T-helper 1 cell treated with Interleukin-12 subunit alpha and Interleukin-12 subunit beta and Interleukin-4 antibody, amounts not matched to agents 30 ng/mL and 1 ng/mL, for 36 hours (primary cell): ENCODE results near the gene RGS21. TPM values are rescaled to one million over a fixed set of nuclear protein-coding genes. Genes with fewer than 3 reads are reported as not detected.
"Not testable (repeated sequence)": the region's sequence is repeated elsewhere in the genome, so short reads cannot be mapped to it uniquely, and the experiment has no call there.

Experiments used
- intact Hi-C: fragments of 100-400 bp; cut with micrococcal nuclease; formaldehyde crosslinking; loops from one replicate; pipeline ENCODE4 v1.15.1; 2024
- total RNA-seq: library from RNA; stranded (reverse); gene quantifications from 2 replicates; pipeline ENCODE4 v1.2.3, GENCODE V29; 2022

RGS21 gene, protein sequence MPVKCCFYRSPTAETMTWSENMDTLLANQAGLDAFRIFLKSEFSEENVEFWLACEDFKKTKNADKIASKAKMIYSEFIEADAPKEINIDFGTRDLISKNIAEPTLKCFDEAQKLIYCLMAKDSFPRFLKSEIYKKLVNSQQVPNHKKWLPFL
- not detected in 2 replicates for total RNA-seq

DNA sequence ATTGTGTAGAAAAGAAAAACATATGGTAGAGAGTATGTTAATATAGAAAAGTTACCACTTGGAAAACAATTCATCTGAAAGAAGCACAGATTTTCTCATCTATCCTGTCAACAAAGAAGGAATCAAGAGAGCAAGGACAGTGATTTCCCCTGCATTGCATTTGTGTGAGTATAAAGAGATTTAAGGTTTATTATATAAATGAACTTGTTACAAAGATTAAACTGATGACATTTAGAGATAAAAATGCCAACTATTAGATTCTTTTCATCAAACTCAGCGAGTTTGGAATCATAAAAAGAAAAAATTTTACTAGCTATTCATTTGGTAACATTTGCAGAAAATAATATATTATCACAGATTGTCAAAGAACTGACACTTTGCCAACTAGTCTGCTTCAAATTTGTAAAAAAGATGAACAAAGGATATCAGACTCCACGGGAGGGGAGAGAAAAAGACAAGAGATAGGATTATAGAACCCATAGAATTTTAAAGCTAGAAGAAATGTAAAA, at the start of gene RGS21:
TSS of gene RGS21 (plus strand) at position 51 of the 509 bp plus-strand sequence. CDS start 26,045 bp downstream, outside the sequence.
- intact Hi-C loops = no loop called here

DNA sequence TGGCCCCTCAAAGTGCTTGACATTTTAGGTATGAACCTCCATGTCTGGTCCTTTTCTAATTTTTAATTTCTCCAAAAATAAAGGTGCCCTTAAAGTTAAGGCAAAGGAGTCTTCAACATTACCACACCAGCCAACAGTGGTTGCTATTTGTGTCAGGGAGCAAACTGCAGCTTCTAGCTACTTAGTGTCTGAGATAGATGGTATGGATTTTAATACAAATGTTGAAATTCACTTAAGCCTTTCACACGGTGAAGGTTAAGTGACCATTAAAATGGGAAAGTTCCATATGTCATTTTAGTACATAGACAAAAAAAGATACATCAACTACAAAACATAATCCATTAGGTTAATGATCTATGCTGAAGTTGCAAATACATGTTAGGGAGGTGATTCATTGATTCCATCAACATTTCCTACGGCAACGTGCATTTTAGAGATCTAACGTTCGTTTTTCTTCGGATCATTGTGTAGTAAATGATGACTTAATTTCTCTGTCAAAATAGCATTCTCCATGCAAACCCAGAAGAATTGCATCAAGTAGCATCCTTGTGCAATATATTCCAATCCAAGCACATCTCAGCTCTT, 48.2 kb upstream of the RGS21 start:
- intact Hi-C loops = no loop called here

DNA sequence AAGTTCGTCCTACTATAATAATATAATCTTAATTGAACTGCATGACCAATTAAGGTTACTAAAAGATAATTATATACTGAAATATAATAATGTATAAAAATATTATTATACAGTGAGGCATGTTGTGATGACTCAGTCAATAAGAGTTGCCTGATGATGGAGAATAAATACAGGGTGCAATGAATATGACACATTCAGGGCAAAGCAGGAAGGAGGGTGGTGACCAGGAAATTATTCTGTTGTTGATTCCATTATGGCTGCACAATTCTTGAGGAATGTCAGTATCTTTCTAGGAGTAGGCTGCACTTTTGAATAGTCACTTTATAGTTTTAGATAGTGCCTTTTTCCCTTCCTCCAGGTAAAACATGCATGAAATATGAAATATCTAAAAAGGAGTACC, 46.4 kb upstream of the RGS21 start:
- intact Hi-C loops = no loop called here

DNA sequence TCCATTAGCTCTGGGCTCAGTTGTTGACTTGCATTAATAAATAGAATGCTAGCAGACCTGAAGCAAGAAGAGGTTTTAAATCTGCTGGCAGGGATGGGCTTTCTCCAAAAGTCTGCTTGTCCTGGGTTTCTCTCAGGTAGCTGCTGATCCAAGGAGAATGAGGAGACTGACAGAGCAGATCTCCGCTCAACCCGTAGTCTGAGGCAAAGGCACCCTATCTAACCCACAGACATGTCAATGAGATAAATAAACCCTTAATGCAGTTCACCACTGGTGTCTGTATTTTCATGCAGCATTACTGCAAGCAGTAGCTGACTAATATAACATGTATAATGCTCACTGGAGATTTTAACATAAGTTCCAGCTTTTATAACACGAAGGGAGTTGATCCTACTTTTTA, 44.1 kb upstream of the RGS21 start:
- intact Hi-C loops = no loop called here

DNA sequence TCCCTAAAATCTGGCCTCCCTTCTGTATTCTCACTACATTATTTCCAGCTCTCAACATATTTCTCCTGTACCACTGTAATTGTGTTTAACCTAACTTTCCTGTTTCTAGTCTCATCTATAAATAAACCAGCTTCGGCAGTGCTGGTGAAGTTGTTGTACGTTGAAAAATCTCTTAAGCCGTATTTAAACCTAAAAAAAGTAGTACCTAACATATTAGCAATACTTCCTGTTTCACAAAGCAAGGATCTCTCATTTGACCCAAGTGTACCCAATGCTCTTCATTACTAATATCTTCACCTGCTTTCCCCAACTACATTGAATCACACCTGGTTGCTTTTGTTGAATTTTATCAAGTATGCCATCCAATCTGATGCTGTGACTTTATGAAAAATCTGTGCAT, 42.2 kb upstream of the RGS21 start:
- intact Hi-C loops = no loop called here

DNA sequence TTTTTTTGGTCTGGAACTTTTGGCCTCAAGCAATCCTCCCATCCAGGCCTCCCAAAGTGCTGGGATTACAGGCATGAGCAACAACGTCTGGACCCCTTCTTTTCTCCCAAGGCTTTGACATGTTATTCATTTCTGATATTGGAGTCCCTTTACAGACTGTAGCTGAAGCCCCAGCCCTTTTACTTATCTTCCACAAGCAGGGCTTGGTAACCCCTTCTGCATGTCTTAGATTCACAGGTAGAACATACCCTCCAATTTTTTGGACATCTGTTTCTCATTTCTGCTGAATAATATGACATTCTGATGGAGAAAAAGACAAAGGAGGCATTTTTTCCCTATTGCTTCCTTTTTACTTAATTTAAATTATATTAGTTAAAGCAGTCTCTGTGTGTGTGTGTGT, 39.2 kb upstream of the RGS21 start:
- intact Hi-C loops = no loop called here

DNA sequence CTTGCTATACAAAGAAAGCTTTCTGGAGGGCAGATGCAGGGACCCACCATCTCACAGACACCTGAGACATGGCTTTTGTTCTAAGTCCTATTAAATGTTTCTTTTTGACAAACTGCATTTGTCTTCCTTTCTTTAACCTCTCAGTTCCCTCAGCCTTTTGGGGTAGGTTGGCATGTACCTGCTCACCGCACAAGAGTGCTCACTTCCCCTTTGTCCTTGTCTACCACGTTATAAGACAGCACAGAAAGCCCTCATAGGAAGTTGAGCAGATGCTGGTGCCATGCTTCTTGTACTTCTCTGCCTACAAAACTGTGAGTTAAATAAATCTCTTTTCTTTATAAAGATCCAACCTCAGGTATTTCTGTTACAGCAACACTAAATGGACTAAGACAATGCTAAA, 31.9 kb upstream of the RGS21 start:
- intact Hi-C loops = no loop called here

DNA sequence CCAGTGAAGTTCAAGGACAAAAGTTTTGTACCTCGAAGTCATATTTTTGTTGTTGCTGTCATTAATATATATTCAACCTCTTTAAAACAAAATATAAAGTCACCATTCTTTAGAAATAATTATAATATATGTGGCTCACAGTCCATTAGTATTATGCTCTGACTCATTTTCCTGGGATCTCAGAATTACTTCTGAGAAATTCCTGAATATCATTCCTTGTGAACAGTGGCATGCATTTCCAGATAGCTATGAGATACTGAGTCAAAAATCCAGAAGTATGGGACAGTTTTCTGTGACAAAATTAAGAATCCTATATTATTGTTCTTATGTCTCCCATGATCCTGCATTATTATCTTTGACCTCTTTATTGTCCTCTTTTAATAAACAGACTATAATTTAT, 13.8 kb upstream of the RGS21 start:
- intact Hi-C loops = no loop called here

DNA sequence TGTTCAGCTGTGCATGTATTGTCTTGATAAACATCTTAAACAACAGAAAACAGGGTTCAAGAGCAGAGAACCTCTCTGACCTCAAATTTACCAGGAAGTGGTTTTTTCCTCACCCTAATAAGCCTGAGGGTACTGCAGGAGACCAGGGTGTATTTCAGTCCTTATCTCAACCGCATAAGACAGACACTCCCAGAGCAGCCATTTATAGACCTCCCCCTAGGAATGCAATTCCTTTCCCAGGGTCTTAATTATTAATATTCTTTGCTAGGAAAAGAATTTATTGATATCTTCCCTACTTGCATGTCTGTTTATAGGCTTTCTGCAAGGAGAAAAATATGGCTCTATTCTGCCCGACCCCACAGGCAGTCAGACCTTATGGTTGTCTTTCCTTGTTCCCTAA, 8.5 kb upstream of the RGS21 start:
- intact Hi-C loops = not testable (repeated sequence)

DNA sequence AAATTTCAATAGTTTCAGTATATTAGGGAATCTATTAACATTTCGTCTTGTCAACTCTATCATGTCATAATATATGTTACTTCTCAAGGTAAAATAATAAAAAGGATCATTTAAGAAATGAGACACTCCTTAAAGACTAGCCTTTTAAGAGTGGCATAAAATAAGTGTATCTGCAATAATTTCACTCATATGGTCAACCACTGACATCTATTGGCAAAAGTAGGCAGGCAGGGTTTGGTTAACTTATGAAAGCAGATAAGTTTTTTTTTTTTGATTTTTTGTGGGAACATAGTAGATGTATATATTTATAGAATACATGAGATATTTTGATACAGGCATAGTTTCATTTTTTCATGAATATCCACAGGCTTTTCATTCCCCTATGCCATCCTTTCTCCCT, 5.5 kb upstream of the RGS21 start:
- intact Hi-C loops = loop anchor here (5.0 kb wide), 1 partner anchor 319 kb away; no protein-coding TSS in a partner anchor

DNA sequence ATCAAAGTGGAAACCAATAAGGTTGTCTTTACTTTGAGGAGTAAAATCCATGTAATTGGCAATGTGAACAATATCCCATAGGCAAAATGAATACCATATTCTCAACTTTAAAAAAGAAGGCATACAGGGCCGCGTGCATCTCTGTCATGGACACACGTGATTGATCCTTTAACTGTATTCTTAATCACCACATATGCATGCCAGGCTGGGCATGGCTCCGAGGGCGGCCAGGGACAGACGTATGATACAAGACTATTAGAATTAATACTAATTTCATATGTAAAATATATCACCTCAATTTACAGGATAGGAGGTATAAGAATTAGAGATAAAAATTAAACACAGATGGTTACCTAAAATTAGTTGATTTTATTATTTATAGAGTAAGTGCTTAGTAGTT, 11.2 kb downstream of the RGS21 start:
- intact Hi-C loops = no loop called here

DNA sequence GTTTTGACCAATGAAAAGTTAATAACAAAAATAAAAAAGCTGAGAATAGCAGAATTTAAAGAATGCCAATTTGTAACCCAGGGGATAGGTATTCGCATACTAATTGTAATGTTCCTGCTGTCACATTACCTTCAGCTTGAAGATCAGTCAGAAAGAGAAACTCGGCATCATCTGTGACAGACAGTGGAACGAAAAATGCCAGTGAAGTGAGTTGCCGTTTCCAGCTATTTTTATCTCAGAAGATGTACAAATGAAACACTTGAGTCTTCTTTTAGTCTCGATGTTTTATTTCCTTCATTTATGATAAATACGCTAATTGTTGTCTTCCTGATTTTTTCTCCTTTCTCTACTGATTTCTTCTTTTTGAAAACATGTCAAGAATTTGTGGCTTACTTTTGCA, 26.1 kb downstream of the RGS21 start:
- intact Hi-C loops = no loop called here

DNA sequence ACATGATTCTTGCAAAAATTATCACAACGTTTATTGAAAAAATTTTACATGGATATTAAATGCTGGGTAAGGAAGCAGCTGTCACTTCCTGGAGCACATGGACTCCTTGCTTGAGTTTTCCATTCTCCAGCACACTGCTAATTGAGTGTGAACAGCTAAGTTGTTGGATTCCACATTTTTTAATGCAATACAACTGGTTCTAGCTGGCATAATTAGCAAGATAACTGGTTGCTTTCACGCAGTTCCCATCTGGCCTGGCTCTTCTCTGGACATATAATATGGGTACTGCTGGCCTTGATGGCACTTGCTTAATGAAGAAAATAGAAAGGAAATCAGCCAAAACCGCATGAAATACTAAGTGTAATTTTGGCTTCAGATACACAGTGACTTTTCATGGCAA, 26.6 kb downstream of the RGS21 start:
- intact Hi-C loops = no loop called here

DNA sequence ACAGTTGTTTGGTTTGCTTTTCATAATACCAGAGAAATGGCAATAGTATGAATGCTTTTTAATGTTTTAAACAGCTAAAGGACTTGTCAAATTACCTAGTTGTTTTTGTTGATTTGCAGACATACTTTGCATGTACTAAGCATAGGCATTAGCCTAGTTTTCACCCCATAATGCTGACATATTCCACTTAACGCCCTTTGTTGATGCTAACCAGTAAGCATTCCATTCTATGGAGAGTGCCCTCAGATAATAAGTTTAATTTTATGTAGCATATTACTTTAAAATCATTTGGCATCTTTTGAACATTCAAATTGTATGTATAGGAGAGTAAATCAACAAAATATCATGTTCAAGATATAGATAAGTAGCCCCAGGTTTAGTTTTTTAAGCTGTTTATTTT, 32.5 kb downstream of the RGS21 start:
- intact Hi-C loops = no loop called here

DNA sequence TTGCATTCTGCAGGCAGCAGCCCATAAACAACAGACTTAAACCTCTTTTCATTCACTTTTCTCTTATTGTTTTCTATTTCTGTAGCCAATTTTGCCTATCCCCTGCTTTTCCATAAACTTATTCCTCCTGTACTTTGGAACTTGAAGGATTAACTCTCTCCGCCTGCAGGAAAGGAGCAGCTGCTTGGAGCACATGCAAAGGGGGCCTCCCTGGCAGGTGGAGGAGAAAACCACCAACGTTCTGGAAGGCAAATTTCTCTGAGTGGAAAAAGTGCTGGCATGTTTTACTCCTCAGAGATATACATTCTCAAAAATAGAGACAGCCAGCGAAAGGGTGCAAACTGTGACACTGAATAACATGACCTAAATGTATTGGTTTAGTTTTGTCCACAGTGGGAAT, 33.6 kb downstream of the RGS21 start:
- intact Hi-C loops = no loop called here

DNA sequence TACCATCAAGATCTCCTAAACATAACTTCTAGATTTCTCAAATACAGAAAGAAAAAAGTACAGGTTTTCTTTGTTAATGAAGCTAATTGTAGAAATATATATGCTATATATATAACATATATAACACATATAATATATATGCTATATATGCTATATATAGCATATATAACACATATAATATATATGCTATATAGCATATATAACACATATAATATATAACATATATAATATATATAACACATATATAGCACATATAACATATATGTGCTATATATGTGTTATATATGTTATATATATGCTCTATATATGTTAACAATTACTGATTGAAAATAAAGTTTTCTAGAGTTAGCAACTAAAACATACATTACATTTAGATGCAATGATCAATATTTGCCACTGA, 34.8 kb downstream of the RGS21 start:
- intact Hi-C loops = no loop called here

DNA sequence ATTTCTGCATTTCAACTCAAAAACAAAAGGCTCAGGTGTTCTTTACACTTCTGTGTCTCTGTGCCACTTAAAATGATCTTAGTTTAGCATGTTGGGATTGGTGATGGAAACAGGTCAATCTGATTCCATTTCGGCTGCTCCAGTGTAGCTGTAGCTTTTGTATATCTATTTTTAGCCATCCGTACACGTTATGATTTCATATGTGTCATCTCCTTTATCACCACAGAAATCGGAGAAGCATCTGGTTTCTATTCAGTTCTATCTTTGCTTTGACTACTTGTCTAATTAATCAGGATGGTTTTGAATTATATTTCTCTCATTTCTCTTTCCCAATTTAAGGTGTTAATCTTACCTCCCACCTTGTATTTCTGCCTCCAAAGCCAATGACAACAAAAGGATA, 41.1 kb downstream of the RGS21 start:
- intact Hi-C loops = no loop called here

DNA sequence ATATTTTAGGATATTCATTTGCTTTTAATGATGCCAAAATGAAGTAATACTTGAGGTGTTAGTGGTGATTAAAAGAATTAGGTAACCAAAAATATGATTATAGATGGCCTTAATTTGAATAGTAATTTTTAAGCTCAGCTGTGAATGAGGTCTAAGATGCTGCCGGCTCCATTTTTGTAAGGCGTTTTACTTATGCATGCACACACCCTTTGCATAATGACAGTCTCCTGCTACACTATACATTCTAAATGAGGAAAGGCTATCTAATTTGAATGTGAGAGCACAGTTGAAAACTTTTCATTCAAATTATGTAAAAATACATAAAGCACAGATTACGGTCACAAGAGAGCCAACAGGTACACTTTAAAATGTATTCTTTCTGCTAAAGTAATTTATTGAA, 41.6 kb downstream of the RGS21 start:
- intact Hi-C loops = no loop called here

DNA sequence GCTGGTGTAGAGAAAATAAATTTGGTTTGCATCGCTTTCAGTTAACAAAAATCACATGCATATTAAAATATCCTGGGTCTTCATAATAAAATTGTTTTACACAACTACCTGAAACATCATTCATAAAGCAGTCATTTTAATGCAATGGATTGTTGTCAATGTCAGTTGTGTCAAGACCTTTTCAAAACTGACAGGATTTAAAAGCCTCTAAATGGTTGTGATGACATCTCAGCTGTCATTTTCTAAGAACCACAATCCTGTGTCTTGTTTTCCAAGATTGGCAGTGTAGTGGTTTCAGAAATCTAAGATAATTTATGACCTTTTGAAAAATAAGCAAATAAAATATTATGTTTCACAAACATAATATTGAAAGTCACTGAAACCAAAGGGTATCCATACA, 42.0 kb downstream of the RGS21 start:
- intact Hi-C loops = no loop called here

DNA sequence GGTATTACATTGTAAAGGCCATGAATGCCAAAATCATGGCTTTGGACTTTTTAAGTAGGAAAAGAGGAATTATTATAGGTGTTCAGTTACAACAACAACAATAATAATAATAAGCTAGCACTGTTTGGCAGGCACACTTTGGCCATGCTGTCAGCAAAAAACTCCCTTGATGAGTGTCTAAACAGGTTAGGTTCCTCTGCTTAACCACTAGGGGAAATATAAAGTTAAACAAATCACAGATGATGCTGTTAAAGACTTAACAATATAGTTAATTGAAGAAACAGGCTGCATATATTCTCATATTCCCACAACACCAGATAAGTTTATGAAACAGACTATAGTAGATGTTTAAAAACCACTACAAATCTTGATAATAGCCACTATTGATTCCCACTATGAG, 46.4 kb downstream of the RGS21 start:
- intact Hi-C loops = no loop called here

DNA sequence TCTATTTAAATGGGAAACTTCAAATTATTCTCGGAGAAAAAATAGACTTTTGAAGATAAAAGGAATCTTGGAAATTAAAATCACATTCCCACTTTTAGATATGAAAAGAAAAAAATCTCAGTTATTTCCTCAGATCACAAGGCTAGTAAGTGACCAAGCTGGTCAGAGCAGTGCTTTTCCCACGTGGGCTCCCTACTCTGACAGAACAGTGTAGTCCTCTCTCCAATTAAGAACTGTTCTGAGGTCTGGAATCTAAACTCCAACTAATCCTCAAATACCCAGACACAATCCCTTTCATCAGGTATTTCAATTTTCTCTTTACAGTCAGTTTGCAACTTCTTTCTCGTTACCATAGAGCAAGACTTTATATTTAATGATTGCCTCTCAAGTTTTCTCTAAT, 50.6 kb downstream of the RGS21 start:
- intact Hi-C loops = no loop called here

DNA sequence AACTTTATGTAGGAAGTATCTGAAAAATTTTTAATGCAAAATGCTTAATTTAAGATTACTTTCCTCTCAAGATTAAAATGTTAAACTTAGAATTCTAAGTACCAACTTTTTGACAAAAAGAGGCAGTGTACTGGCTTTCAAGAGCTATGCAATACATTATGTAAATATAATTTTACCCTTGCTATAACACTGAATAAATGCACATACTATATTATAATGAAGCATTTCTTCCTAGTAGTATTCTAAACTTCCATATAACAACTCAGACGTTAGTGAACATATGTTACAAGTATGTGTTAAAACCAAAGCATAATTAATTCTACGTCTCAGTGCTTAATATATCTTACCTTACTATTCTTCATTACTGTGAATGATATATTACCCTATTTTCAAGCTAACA, 58.5 kb downstream of the RGS21 start:
- intact Hi-C loops = no loop called here

DNA sequence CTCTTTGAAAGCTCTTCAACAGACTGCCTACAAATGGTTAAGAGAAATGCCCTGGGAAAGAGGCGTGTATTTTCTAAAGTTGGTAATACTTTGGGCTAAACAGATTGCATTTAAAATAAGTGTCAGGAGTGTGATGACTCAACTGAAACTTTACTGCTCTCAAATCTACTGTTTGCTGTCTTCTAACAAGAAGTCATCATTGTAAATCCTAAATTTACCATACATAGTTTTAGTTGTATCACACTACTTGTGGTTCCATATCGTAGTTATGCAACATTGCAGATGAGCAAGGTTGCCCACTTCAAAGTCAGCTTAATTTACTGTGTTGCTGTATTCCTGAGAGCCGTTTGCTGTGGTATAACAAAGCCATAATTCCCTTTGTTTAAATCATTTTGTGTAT, 59.6 kb downstream of the RGS21 start:
- intact Hi-C loops = no loop called here

DNA sequence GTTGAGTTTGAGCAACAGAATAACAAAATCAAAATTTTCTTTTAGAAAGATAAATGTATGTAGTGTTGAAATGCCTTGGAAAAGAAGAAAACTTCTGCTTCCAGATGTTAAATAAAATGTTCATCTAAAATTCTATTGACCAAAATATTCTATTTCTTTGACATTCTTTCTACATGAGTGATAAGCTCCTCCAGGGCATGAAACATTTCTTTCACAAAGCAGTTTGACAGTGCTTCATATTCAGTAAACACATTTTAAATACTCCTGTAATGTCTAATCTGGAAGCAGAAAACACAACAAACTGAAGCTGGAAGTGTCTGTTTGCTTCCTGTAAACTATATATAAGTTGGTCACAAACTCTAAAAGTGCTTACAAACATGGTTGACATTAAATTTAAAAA, 61.5 kb downstream of the RGS21 start:
- intact Hi-C loops = no loop called here
